H9 (cell line): ENCODE results near the gene TSC22D1. TPM values are rescaled to one million over a fixed set of nuclear protein-coding genes. Genes with fewer than 3 reads are reported as not detected.

Experiments
- DNase-seq: peaks from one replicate; pipeline ENCODE4 v3.0.0-alpha.2; 2017
- H2AFZ ChIP-seq: one replicate; pipeline ENCODE4 v1.6.1; 2013; ENCODE audit warnings: mild to moderate bottlenecking, low read length, control low read depth, moderate library complexity
- H2AK5ac ChIP-seq: 2 replicates; pipeline ENCODE4 v1.6.1; 2013; ENCODE audit warnings: low read length, control low read depth, mixed read lengths; ENCODE audit not compliant: insufficient read length
- H2BK120ac ChIP-seq: one replicate; pipeline ENCODE4 v1.6.1; 2013; ENCODE audit warnings: low read depth, mild to moderate bottlenecking, low read length, control low read depth, inconsistent platforms; ENCODE audit not compliant: poor library complexity, severe bottlenecking
- H2BK12ac ChIP-seq: 2 replicates; pipeline ENCODE4 v1.6.1; 2013; ENCODE audit warnings: low read length, control low read depth, mixed read lengths, low read depth; ENCODE audit not compliant: insufficient read length
- H2BK15ac ChIP-seq: 2 replicates; pipeline ENCODE4 v1.6.1; 2013; ENCODE audit warnings: low read depth, low read length, control low read depth
- H2BK20ac ChIP-seq: one replicate; pipeline ENCODE4 v1.6.1; 2013; ENCODE audit warnings: low read depth, mild to moderate bottlenecking, low read length, control low read depth, inconsistent platforms; ENCODE audit not compliant: poor library complexity, severe bottlenecking
- H2BK5ac ChIP-seq: 2 replicates; pipeline ENCODE4 v1.6.1; 2013; ENCODE audit warnings: low read length, control low read depth, mixed read lengths; ENCODE audit not compliant: insufficient read length
- H3K14ac ChIP-seq: 2 replicates; pipeline ENCODE4 v1.6.1; 2013; ENCODE audit warnings: low read length, control low read depth; ENCODE audit not compliant: insufficient read depth
- H3K18ac ChIP-seq: 2 replicates; pipeline ENCODE4 v1.6.1; 2013; ENCODE audit warnings: low read depth, mild to moderate bottlenecking, mixed read lengths, low read length, control low read depth; ENCODE audit not compliant: insufficient read length
- H3K23ac ChIP-seq: 2 replicates; pipeline ENCODE4 v1.6.1; 2013; ENCODE audit warnings: low read length, control low read depth, mixed read lengths, low read depth; ENCODE audit not compliant: insufficient read length
- H3K23me2 ChIP-seq: 2 replicates; pipeline ENCODE4 v1.6.1; 2013; ENCODE audit warnings: low read depth, mild to moderate bottlenecking, mixed read lengths, low read length, control low read depth; ENCODE audit not compliant: insufficient read length, poor library complexity, severe bottlenecking
- H3K27ac ChIP-seq: 2 replicates; pipeline ENCODE4 v1.5.1; 2013; ENCODE audit warnings: low read length, control low read depth, mixed read lengths, low read depth; ENCODE audit not compliant: insufficient read length
- H3K27me3 ChIP-seq: 2 replicates; pipeline ENCODE4 v1.6.1; 2013; ENCODE audit warnings: low read length, control low read depth, inconsistent platforms; ENCODE audit not compliant: insufficient read depth
- H3K4ac ChIP-seq: 2 replicates; pipeline ENCODE4 v1.6.1; 2013; ENCODE audit warnings: low read depth, mild to moderate bottlenecking, control low read depth, inconsistent platforms, low read length, moderate library complexity
- H3K4me1 ChIP-seq: 2 replicates; pipeline ENCODE4 v1.6.1; 2013; ENCODE audit warnings: low read length, control low read depth, inconsistent platforms; ENCODE audit not compliant: insufficient read depth
- H3K4me2 ChIP-seq: 2 replicates; pipeline ENCODE4 v1.6.1; 2013; ENCODE audit warnings: low read length, control low read depth, mixed read lengths; ENCODE audit not compliant: insufficient read length, insufficient read depth
- H3K56ac ChIP-seq: 2 replicates; pipeline ENCODE4 v1.6.1; 2013; ENCODE audit warnings: low read depth, mild to moderate bottlenecking, mixed read lengths, low read length, control low read depth; ENCODE audit not compliant: insufficient read length
- H3K79me1 ChIP-seq: 2 replicates; pipeline ENCODE4 v1.6.1; 2013; ENCODE audit warnings: low read depth, mild to moderate bottlenecking, moderate library complexity, low read length, control low read depth, inconsistent platforms; ENCODE audit not compliant: insufficient read depth, poor library complexity, severe bottlenecking
- H3K79me2 ChIP-seq: 2 replicates; pipeline ENCODE4 v1.6.1; 2013; ENCODE audit warnings: low read length, control low read depth, inconsistent platforms; ENCODE audit not compliant: insufficient read depth
- H3K9ac ChIP-seq: 2 replicates; pipeline ENCODE4 v1.6.1; 2013; ENCODE audit warnings: low read length, control low read depth, mixed read lengths; ENCODE audit not compliant: insufficient read length; ENCODE audit errors: extremely low read depth
- H3K9me3 ChIP-seq: one replicate; pipeline ENCODE4 v1.6.1; 2013; ENCODE audit warnings: low read depth, low read length, inconsistent platforms; ENCODE audit not compliant: control insufficient read depth
- H3T11ph ChIP-seq: one replicate; pipeline ENCODE4 v1.6.1; 2013; ENCODE audit warnings: mild to moderate bottlenecking, low read length, control low read depth, inconsistent platforms
- H4K20me1 ChIP-seq: one replicate; pipeline ENCODE4 v1.6.1; 2013; ENCODE audit not compliant: control insufficient read depth, insufficient read length, insufficient read depth
- H4K5ac ChIP-seq: 2 replicates; pipeline ENCODE4 v1.6.1; 2013; ENCODE audit warnings: low read depth, mild to moderate bottlenecking, mixed read lengths, low read length, control low read depth; ENCODE audit not compliant: insufficient read length
- H4K8ac ChIP-seq: replicated peaks from 2 replicates; pipeline ENCODE4 v1.6.1; 2013; ENCODE audit warnings: low read length, control low read depth, mixed read lengths, low read depth; ENCODE audit not compliant: insufficient read length
- H4K91ac ChIP-seq: 2 replicates; pipeline ENCODE4 v1.6.1; 2013; ENCODE audit warnings: low read depth, mild to moderate bottlenecking, moderate library complexity, mixed read lengths, low read length, control low read depth; ENCODE audit not compliant: insufficient read length
- H3K27ac Mint-ChIP-seq, 3 experiments: 2 replicates in 2 of 3; 3 replicates in 1 of 3; pipeline ENCODE4 v1.8.0; 2020 to 2021; ENCODE audit warnings: mixed read lengths in 3 of 3, mild to moderate bottlenecking in 1 of 3, moderate library complexity in 1 of 3
- H3K27me3 Mint-ChIP-seq: 2 replicates; pipeline ENCODE4 v1.8.0; 2021; ENCODE audit warnings: low read depth, mild to moderate bottlenecking, moderate library complexity, mixed read lengths
- H3K36me3 Mint-ChIP-seq, 3 experiments: 2 replicates in 2 of 3; 3 replicates in 1 of 3; pipeline ENCODE4 v1.8.0; 2020 to 2021; ENCODE audit warnings: low read depth in 3 of 3, mixed read lengths in 3 of 3; ENCODE audit not compliant: insufficient read depth in 1 of 3
- H3K4me1 Mint-ChIP-seq, 2 experiments: 2 replicates each; pipeline ENCODE4 v1.8.0; 2020; ENCODE audit warnings: mixed read lengths in 2 of 2
- H3K4me3 Mint-ChIP-seq, 2 experiments: 2 replicates in 1 of 2; 3 replicates in 1 of 2; pipeline ENCODE4 v1.8.0; 2020 to 2021; ENCODE audit warnings: mild to moderate bottlenecking in 2 of 2, mixed read lengths in 2 of 2, moderate library complexity in 1 of 2
- H3K9me3 Mint-ChIP-seq, 2 experiments: 2 replicates in 1 of 2; 3 replicates in 1 of 2; pipeline ENCODE4 v1.8.0; 2020; ENCODE audit warnings: mild to moderate bottlenecking in 2 of 2, mixed read lengths in 2 of 2, moderate library complexity in 1 of 2
- CTCF ChIP-seq: fragments of 200-600 bp; sonication (generic); conservative IDR thresholded peaks from 3 replicates; pipeline ENCODE4 v1.8.0; 2021; ENCODE audit warnings: antibody characterized with exemption, mild to moderate bottlenecking
- WGBS: extraction: QIAGEN DNeasy Blood & Tissue Kit; methylation state at CpG from one replicate; pipeline ENCODE4 v1.1.7; 2013; ENCODE audit warnings: missing lambda C conversion rate, low lambda C conversion rate, mixed read lengths; ENCODE audit not compliant: insufficient read length; ENCODE audit errors: extremely low coverage; 5-methylcytosine and 5-hydroxymethylcytosine counted together
- total RNA-seq: library from RNA; stranded (reverse); gene quantifications from 2 replicates; pipeline ENCODE4 v1.2.1, GENCODE V29; 2021

Gene TSC22D1
- total RNA-seq, 1 experiment from 2014 or later = 76.7 TPM

DNA sequence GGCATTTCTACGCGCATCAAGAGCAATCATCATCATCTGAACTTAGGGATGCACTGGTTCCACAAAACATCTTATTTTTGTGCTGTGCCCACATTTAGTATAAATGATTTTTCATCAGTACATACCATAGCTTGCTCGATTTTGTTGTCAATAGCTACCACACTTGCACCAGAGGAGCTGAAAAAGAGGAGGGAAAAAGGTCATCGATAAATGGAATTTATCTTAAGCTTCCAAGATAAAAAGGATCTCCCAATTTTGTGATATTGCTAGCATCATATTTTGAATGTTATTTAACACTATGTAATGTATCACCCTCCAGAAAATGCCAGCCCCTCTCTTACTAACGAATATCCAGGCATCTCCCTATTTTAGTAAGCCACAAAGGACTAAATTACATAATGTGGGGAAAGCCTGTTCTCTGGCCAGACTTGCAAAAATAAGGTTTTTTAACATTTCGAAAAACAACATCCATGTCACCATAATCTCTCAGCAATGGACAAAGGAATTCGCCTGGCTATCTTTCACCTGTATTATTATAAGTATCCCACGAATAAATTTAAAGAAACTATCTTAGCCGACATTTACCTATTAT, 140.1 kb downstream of the TSC22D1 start:
- no peak overlapping the region for H2AK5ac ChIP-seq
- H2BK15ac ChIP-seq = no peak overlapping the region
- H3K56ac ChIP-seq = peak overlapping the region; percentile 50
- Mint-ChIP-seq H3K4me1 (peaks cover 28 to 37% of the 10 kb centered on the region in 2 experiments), H3K27ac (peak overlapping the region; percentile 99), H3K36me3 (peaks cover 27 to 34% (median 27%) of the 10 kb centered on the region in 3 experiments; a peak in 6 of 7 replicates), H3K27me3 (no peaks in the 10 kb centered on the region; the same call in 1 of the 2 replicates), H3K4me3 (peak overlapping the region; percentile 86 to 97), H3K9me3 (no peaks in the 10 kb centered on the region)
- no peak overlapping the region for H4K8ac ChIP-seq
- peak overlapping the region; percentile 75 for H3K27ac ChIP-seq
- H2AFZ ChIP-seq = no peak overlapping the region
- no peak overlapping the region for H3T11ph ChIP-seq
- H3K4me1 ChIP-seq = no peaks in the 10 kb centered on the region
- peak overlapping the region; percentile 97 for H3K9ac ChIP-seq
- peak overlapping the region; percentile 81; the same call in 1 of the 2 replicates for H3K4ac ChIP-seq
- H3K4me2 ChIP-seq = peak overlapping the region; percentile 87
- no peaks in the 10 kb centered on the region for H3K9me3 ChIP-seq
- peaks cover 7% of the 10 kb centered on the region for H3K23me2 ChIP-seq
- H3K14ac ChIP-seq = peak overlapping the region; percentile 96; the same call in 1 of the 2 replicates
- no CpG with 5 or more reads among the region's 9 CpGs for WGBS
- peak overlapping the region; percentile 60 for H4K91ac ChIP-seq
- DNase-seq = no peak
- H4K20me1 ChIP-seq = no peaks in the 10 kb centered on the region
- H3K18ac ChIP-seq = peak overlapping the region; percentile 98
- H3K23ac ChIP-seq = peak overlapping the region; percentile 77
- no peaks in the 10 kb centered on the region for H3K27me3 ChIP-seq
- peak overlapping the region; percentile 58 for H4K5ac ChIP-seq
- no peak for TF ChIP-seq CTCF
- no peak overlapping the region for H2BK20ac ChIP-seq
- H2BK5ac ChIP-seq = peak overlapping the region; percentile 70
- peak overlapping the region; percentile 94 for H2BK12ac ChIP-seq
- H2BK120ac ChIP-seq = peak overlapping the region; percentile 98
- H3K79me2 ChIP-seq = no peaks in the 10 kb centered on the region
- H3K79me1 ChIP-seq = peaks cover 6% of the 10 kb centered on the region
